ENCODE results near the gene AUTS2. TPM values are rescaled to one million over a fixed set of nuclear protein-coding genes. Genes with fewer than 3 reads are reported as not detected.

AUTS2 gene
- total and polyA plus RNA-seq, 9 of the 15 experiments (the other 6 are each of a cell fraction or from before 2014, with no cell fraction given): 0.58 TPM; not detected in 8

- no peak for TF ChIP-seq CHD7 (IDR thresholded peaks at IDR 0.05; ENCODE audit: low read depth, low read length)
Observed at GRCh38 chr7:70321016-70321590, 722.8 kb downstream of the AUTS2 start (continued).
